Measurements from ENCODE around the gene IDE. TPM values are rescaled to one million over a fixed set of nuclear protein-coding genes. Genes with fewer than 3 reads are reported as not detected.

The IDE gene
- total and polyA plus RNA-seq, 9 of the 15 experiments (the other 6 are each of a cell fraction or from before 2014, with no cell fraction given): 10.2 to 50.6 (median 33.2) TPM

DNA sequence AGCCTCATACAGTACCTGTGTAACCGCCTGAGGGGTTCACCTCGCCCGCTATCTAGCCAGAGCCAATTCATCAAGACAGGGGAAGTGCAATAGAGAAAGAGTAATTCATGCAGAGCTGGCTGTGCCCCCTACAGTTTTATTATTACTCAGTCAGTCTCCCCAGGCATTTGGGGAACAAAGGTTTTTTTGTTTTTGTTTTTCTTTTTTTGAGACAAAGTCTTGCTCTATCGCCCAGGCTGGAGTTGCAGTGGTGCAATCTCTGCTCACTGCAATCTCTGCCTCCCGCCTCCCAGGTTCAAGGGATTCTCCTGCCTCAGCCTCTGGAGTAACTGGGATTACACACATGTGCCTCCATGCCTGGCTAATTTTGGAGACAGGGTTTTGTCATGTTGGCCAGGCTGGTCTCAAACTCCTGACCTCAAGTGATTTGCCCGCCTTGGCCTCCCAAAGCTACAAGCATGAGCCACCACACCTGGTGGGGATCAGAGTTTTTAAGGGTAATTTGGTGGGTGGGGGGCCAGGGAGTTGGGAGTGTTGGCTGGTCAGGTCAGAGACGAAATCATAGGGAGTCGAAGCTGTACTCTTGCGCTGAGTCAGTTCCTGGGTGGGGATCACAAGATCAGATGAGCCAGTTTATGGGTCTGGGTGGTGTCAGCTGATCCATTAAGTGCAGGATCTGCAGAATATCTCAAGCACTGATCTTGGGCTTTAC is 166.4 kb downstream of the IDE start (continued):
- TF ChIP-seq SRF (CRISPR knock-in tag; IDR thresholded peaks at IDR 0.05) (no peak), POLR2AphosphoS2 (IDR thresholded peaks at IDR 0.05; ENCODE audit: low read length) (no peak), SAP30 (IDR thresholded peaks at IDR 0.05; ENCODE audit: borderline replicate concordance, insufficient read depth, low read depth, low read length, poor library complexity, severe bottlenecking) (no peak), NR2F6 (CRISPR knock-in tag; IDR thresholded peaks at IDR 0.05) (no peak), CTCF (IDR thresholded peaks at IDR 0.05 in 2 of 3, conservative IDR thresholded peaks at IDR 0.05 in 1 of 3; ENCODE audit: insufficient read depth in 2 of 3, low read depth in 1 of 3, low read length in 3 of 3) (no peak), MLX (CRISPR knock-in tag; conservative IDR thresholded peaks at IDR 0.05) (no peak), HLTF (IDR thresholded peaks at IDR 0.05) (no peak), HMGN3 (IDR thresholded peaks at IDR 0.05; ENCODE audit: borderline replicate concordance, extremely low read depth, insufficient read length, low read depth, low read length) (no peak), NCOA4 (IDR thresholded peaks at IDR 0.05; ENCODE audit: partially characterized antibody) (no peak), CREB5 (CRISPR knock-in tag; IDR thresholded peaks at IDR 0.05) (no peak), ZNF76 (CRISPR knock-in tag; IDR thresholded peaks at IDR 0.05; ENCODE audit: borderline replicate concordance) (peak; percentile 79; the same call in 1 of the 2 replicates), ZNF717 (CRISPR knock-in tag; IDR thresholded peaks at IDR 0.05) (no peak), NELFE (IDR thresholded peaks at IDR 0.05; ENCODE audit: insufficient read depth, insufficient read length) (no peak), SIN3A (IDR thresholded peaks at IDR 0.05; ENCODE audit: borderline replicate concordance in 2 of 2, control insufficient read depth in 1 of 2, low read depth in 2 of 2, low read length in 2 of 2) (no peak), MTA2 (IDR thresholded peaks at IDR 0.05; ENCODE audit: low read depth) (no peak), MXD1 (CRISPR knock-in tag; IDR thresholded peaks at IDR 0.05; ENCODE audit: borderline replicate concordance, poor library complexity, severe bottlenecking) (no peak), TFE3 (CRISPR knock-in tag; IDR thresholded peaks at IDR 0.05) (peak; percentile 36; the same call in 1 of the 2 replicates), PHTF2 (CRISPR knock-in tag; IDR thresholded peaks at IDR 0.05) (no peak)
- TF ChIP-seq, protein P1, sequence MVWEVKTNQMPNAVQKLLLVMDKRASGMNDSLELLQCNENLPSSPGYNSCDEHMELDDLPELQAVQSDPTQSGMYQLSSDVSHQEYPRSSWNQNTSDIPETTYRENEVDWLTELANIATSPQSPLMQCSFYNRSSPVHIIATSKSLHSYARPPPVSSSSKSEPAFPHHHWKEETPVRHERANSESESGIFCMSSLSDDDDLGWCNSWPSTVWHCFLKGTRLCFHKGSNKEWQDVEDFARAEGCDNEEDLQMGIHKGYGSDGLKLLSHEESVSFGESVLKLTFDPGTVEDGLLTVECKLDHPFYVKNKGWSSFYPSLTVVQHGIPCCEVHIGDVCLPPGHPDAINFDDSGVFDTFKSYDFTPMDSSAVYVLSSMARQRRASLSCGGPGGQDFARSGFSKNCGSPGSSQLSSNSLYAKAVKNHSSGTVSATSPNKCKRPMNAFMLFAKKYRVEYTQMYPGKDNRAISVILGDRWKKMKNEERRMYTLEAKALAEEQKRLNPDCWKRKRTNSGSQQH (CRISPR knock-in tag; IDR thresholded peaks at IDR 0.05): no peak

All from K562 (cell line).